A549 (cell line): Measurements from ENCODE around the gene RAD51B.

Source experiments
- BHLHE40 ChIP-seq: IDR thresholded peaks from 2 replicates; pipeline ENCODE4 v1.6.1; 2012; ENCODE audit warnings: low read depth, low read length, inconsistent platforms
- CHD4 ChIP-seq: fragments of 200-600 bp; sonication (generic); IDR thresholded peaks from 2 replicates; pipeline ENCODE4 v1.6.1; 2016; ENCODE audit warnings: antibody characterized with exemption, mild to moderate bottlenecking, borderline replicate concordance
- MAFK ChIP-seq: fragments of 450-650 bp; IDR thresholded peaks from 2 replicates; pipeline ENCODE4 v1.6.1; 2014; ENCODE audit not compliant: partially characterized antibody
- POLR2A ChIP-seq: IDR thresholded peaks from 2 replicates; pipeline ENCODE4 v1.6.1; 2012; ENCODE audit warnings: mild to moderate bottlenecking, low read length
- POLR2AphosphoS2 ChIP-seq: conservative IDR thresholded peaks from 2 replicates; pipeline ENCODE4 v1.6.1; 2012; ENCODE audit warnings: low read length, improper control_type of control experiment, inconsistent platforms
- RARB ChIP-seq: fragments of 250-450 bp; sonication (Bioruptor Pico); IDR thresholded peaks from 2 replicates; pipeline ENCODE4 v1.8.0; 2021; ENCODE audit warnings: mild to moderate bottlenecking, moderate library complexity
- RCOR1 ChIP-seq: fragments of 150-350 bp; IDR thresholded peaks from 2 replicates; pipeline ENCODE4 v1.6.1; 2014; ENCODE audit warnings: antibody characterized with exemption, low read length, low read depth
- RFX5 ChIP-seq: fragments of 450-650 bp; IDR thresholded peaks from 2 replicates; pipeline ENCODE4 v1.7.1; 2014; ENCODE audit warnings: antibody characterized with exemption, mild to moderate bottlenecking, moderate library complexity
- RNF2 ChIP-seq: fragments of 200-600 bp; sonication (generic); IDR thresholded peaks from 2 replicates; pipeline ENCODE4 v1.6.1; 2016; ENCODE audit warnings: low read depth, mild to moderate bottlenecking, antibody characterized with exemption, moderate library complexity, borderline replicate concordance
- TF ChIP-seq, protein P1 (sequence below): fragments of >200 bp; sonication (Bioruptor Twin); formaldehyde crosslinking; IDR thresholded peaks from 3 replicates; pipeline ENCODE4 v1.5.1; 2016
- TF ChIP-seq, protein P2 (sequence below): fragments of 250-450 bp; sonication (Bioruptor Pico); IDR thresholded peaks from 2 replicates; pipeline ENCODE4 v1.5.0; 2021; ENCODE audit warnings: mild to moderate bottlenecking, moderate library complexity, borderline replicate concordance

DNA sequence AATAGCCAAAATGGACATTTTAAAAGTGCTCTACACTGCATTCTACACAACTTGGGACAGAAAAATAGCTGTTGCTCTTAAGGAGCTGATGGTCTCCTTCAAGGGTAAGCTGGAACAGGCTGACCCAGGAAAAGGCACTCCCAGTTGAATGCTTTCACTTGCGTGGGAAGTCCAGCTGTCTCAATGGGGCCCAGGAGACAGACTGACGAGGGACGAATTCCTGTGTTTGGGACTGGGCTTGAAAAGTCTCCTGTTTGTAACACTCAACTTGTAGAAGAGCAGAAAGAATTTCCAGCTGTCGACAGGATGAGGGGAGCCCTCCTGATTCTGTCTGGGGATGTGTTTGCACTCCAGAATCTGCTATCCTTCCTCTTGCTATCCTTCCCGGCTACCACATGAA is 792.5 kb downstream of the RAD51B start:
- TF ChIP-seq, protein P1, sequence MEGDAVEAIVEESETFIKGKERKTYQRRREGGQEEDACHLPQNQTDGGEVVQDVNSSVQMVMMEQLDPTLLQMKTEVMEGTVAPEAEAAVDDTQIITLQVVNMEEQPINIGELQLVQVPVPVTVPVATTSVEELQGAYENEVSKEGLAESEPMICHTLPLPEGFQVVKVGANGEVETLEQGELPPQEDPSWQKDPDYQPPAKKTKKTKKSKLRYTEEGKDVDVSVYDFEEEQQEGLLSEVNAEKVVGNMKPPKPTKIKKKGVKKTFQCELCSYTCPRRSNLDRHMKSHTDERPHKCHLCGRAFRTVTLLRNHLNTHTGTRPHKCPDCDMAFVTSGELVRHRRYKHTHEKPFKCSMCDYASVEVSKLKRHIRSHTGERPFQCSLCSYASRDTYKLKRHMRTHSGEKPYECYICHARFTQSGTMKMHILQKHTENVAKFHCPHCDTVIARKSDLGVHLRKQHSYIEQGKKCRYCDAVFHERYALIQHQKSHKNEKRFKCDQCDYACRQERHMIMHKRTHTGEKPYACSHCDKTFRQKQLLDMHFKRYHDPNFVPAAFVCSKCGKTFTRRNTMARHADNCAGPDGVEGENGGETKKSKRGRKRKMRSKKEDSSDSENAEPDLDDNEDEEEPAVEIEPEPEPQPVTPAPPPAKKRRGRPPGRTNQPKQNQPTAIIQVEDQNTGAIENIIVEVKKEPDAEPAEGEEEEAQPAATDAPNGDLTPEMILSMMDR = no peak
- TF ChIP-seq POLR2AphosphoS2 (no peak), MAFK (no peak), RNF2 (no peak), CHD4 (no peak), BHLHE40 (no peak), RARB (no peak), RFX5 (no peak), RCOR1 (no peak), POLR2A (no peak)
- TF ChIP-seq, protein P2, sequence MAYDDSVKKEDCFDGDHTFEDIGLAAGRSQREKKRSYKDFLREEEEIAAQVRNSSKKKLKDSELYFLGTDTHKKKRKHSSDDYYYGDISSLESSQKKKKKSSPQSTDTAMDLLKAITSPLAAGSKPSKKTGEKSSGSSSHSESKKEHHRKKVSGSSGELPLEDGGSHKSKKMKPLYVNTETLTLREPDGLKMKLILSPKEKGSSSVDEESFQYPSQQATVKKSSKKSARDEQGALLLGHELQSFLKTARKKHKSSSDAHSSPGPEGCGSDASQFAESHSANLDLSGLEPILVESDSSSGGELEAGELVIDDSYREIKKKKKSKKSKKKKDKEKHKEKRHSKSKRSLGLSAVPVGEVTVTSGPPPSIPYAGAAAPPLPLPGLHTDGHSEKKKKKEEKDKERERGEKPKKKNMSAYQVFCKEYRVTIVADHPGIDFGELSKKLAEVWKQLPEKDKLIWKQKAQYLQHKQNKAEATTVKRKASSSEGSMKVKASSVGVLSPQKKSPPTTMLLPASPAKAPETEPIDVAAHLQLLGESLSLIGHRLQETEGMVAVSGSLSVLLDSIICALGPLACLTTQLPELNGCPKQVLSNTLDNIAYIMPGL (CRISPR knock-in tag) = no peak
